ENCODE data around the gene RPL32. TPM values are rescaled to one million over a fixed set of nuclear protein-coding genes. Genes with fewer than 3 reads are reported as not detected.

RPL32 gene
- total RNA-seq, 1 experiment from 2014 or later, result 1,643 TPM

DNA sequence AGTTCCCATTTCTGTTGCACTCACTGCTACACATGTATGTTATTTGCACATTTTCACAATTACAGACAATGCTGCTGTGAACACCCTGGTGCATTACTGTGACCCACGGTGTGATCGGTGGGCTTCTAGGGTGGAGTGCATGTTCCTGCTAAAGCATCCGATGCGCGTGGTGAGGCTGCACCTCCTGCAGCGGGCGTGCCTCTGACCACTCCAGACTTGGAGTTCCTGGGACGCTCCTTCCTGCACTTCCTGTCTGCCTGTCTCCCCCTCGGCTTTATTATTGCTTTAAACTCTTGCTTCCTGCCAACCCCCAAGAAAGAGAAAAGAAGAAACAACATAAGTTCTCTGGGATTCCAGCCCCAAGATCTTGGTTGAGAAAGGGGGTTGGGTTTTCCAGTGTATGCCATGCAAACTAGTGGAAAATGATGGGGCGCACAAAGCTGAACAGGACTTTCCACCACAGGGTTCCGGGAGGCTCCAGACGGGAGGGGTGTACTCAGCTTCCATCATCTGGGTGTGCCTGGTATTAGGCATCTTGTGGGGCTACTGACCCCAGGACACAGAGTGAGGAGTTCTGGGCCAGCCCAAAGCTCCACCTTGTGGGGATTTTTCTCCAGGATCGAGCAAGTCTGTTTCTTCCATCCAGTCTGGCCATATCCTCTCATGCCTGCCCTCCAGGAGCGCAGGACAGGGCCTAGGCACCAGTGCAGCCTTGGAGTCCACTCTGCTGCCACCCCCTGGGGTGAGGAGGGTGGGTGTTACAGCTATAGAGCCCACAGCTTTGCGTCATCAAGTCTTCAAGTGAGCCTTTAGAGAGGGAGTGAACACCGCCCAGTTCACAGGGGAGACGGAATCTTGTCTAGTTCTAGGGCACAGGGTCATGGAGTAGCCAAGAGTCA lies 11.2 kb downstream of the RPL32 start:
- ATAC-seq (peak; percentile 35), DNase-seq (ENCODE audit: low spot score) (peak; percentile 31)
- TF ChIP-seq AR (CRISPR knock-in tag; IDR thresholded peaks at IDR 0.05) (peak; percentile 73; the same call in 1 of the 2 replicates), EMX1 (CRISPR knock-in tag; IDR thresholded peaks at IDR 0.05) (peak; percentile 53; the same call in 1 of the 2 replicates), TEAD4 (CRISPR knock-in tag; IDR thresholded peaks at IDR 0.05) (no peak), PRRX2 (CRISPR knock-in tag; IDR thresholded peaks at IDR 0.05) (peak; percentile 22; the same call in 1 of the 2 replicates)
- peaks cover 46% of the 10 kb centered on the region for H3K4me1 Mint-ChIP-seq
- ChIA-PET CTCF (interaction anchor here (0.6 to 2.3 kb wide), 13 partner anchors 12 to 288 kb away, joined by 3 to 16 read pairs (median 4); partner anchors contain the start of genes CAND2 and RPL32), POLR2A (interaction anchor here (1.0 to 1.3 kb wide), 2 partner anchors 11 to 20 kb away, joined by 3 to 4 read pairs; partner anchors contain the start of gene RPL32)
- H3K9me3 Mint-ChIP-seq, result no peaks in the 10 kb centered on the region
- peaks cover 41% of the 10 kb centered on the region for H3K36me3 Mint-ChIP-seq
- no peak overlapping the region for H3K4me3 Mint-ChIP-seq
- no peaks in the 10 kb centered on the region for H3K27me3 Mint-ChIP-seq (ENCODE audit: low read depth)
- peak overlapping the region; percentile 66; the same call in 1 of the 2 replicates for H3K27ac Mint-ChIP-seq

DNA sequence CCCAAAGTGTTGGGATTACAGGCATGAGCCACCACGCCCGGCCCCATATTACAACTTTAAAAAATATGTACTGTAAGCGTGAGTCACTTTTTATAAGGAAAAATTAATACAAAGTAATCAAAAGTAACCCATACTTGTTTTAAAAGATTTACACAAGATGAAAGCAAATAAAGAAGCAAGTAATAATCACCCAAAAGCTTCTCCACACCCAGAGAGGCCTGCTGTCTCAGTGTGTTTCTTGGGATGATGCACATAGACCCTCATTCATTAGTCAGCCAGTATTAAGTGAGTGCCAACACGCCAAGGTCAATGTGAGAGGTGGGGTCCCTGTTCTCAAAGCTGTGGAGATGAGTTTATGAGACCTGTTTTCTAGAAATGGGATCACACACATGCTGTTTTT lies 12.0 kb downstream of the RPL32 start:
- TF ChIP-seq ZNF423 (CRISPR knock-in tag; IDR thresholded peaks at IDR 0.05) (no peak), KAT7 (CRISPR knock-in tag; IDR thresholded peaks at IDR 0.05; ENCODE audit: borderline replicate concordance) (no peak), MYBL2 (CRISPR knock-in tag; IDR thresholded peaks at IDR 0.05) (no peak), GABPB1 (CRISPR knock-in tag; IDR thresholded peaks at IDR 0.05) (no peak), NR1H2 (CRISPR knock-in tag; IDR thresholded peaks at IDR 0.05) (no peak), FOXK1 (CRISPR knock-in tag; IDR thresholded peaks at IDR 0.05) (no peak), OVOL2 (CRISPR knock-in tag; IDR thresholded peaks at IDR 0.05; ENCODE audit: borderline replicate concordance) (no peak), ZNF396 (CRISPR knock-in tag; IDR thresholded peaks at IDR 0.05; ENCODE audit: borderline replicate concordance) (no peak), ZNF671 (CRISPR knock-in tag; IDR thresholded peaks at IDR 0.05) (no peak), SP1 (CRISPR knock-in tag; conservative IDR thresholded peaks at IDR 0.05) (no peak), ZMAT4 (CRISPR knock-in tag; IDR thresholded peaks at IDR 0.05) (no peak), NFE2L1 (CRISPR knock-in tag; IDR thresholded peaks at IDR 0.05) (no peak)
- TF ChIP-seq, protein P1, sequence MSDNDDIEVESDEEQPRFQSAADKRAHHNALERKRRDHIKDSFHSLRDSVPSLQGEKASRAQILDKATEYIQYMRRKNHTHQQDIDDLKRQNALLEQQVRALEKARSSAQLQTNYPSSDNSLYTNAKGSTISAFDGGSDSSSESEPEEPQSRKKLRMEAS (CRISPR knock-in tag; IDR thresholded peaks at IDR 0.05), result no peak
- TF ChIP-seq, protein P2, sequence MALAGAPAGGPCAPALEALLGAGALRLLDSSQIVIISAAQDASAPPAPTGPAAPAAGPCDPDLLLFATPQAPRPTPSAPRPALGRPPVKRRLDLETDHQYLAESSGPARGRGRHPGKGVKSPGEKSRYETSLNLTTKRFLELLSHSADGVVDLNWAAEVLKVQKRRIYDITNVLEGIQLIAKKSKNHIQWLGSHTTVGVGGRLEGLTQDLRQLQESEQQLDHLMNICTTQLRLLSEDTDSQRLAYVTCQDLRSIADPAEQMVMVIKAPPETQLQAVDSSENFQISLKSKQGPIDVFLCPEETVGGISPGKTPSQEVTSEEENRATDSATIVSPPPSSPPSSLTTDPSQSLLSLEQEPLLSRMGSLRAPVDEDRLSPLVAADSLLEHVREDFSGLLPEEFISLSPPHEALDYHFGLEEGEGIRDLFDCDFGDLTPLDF (CRISPR knock-in tag; IDR thresholded peaks at IDR 0.05), result no peak
- H3K27ac Mint-ChIP-seq, result no peak overlapping the region
- H3K9me3 Mint-ChIP-seq, result no peaks in the 10 kb centered on the region
- H3K27me3 Mint-ChIP-seq (ENCODE audit: low read depth), result no peaks in the 10 kb centered on the region
- ATAC-seq, result no peak
- peaks cover 39% of the 10 kb centered on the region for H3K4me1 Mint-ChIP-seq
- POLR2A ChIA-PET, result no interaction called here
- peaks cover 34% of the 10 kb centered on the region for H3K36me3 Mint-ChIP-seq
- CTCF ChIA-PET, result interaction anchor here (0.9 to 2.3 kb wide), 2 partner anchors 19 to 39 kb away, joined by 3 to 16 read pairs; no protein-coding TSS in a partner anchor
- DNase-seq (ENCODE audit: low spot score), result no peak
- no peak overlapping the region for H3K4me3 Mint-ChIP-seq
